ENCODE data around the gene SPATS2L. TPM values are rescaled to one million over a fixed set of nuclear protein-coding genes. Genes with fewer than 3 reads are reported as not detected.

SPATS2L gene
- total and polyA plus RNA-seq, 2 donors = 34.8 to 58.3 TPM

DNA sequence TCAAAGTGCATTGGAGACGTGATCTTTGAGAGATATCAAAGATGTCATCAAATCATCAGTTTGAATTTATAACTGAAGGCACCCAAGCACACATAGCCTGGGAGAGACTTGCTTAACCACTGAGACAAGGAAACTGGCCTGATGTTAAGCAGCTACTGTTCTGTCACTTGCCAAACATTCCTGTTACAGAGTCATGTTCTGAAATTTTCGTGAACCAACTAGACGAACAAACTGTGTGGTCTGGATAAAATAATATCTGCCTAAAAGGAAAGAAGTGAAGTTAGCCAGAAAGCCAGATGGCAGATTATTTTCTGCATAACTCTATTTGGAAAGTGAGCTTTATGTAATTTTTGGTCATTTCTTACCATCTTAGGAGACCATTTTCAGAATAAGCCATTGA lies 51.4 kb downstream of the SPATS2L start:
- Histone ChIP-seq H3K36me3 (ENCODE audit: control insufficient read depth in 2 of 2, insufficient read depth in 2 of 2, low read length in 1 of 2) (no peaks in the 10 kb centered on the region), H3K27ac (ENCODE audit: low read depth in 1 of 2, low read length in 1 of 2) (peak overlapping the region in 1 of 2 donors; percentile 9), H3K4me3 (ENCODE audit: low read length in 2 of 2) (no peak overlapping the region), H3K27me3 (ENCODE audit: control insufficient read depth in 2 of 2, insufficient read depth in 1 of 2, low read length in 1 of 2) (no peaks in the 10 kb centered on the region), H3K9me3 (ENCODE audit: control insufficient read depth in 2 of 2, insufficient read depth in 1 of 2, low read length in 1 of 2) (no peaks in the 10 kb centered on the region), H3K4me1 (ENCODE audit: control insufficient read depth in 2 of 2, insufficient read depth in 2 of 2, low read length in 2 of 2) (no peaks in the 10 kb centered on the region)
- DNase-seq (ENCODE audit: low read depth in 6 of 9, low spot score in 9 of 9) = no peak
- 94% methylated on average over 3 of the region's 3 CpGs for WGBS

GRCh38 chr2:200359552-200359951 lies 53.1 kb downstream of the SPATS2L start:
- Histone ChIP-seq H3K4me1 (ENCODE audit: control insufficient read depth in 2 of 2, insufficient read depth in 2 of 2, low read length in 2 of 2) (no peaks in the 10 kb centered on the region), H3K36me3 (ENCODE audit: control insufficient read depth in 2 of 2, insufficient read depth in 2 of 2, low read length in 1 of 2) (no peaks in the 10 kb centered on the region), H3K27ac (ENCODE audit: low read depth in 1 of 2, low read length in 1 of 2) (no peak overlapping the region), H3K9me3 (ENCODE audit: control insufficient read depth in 2 of 2, insufficient read depth in 1 of 2, low read length in 1 of 2) (no peaks in the 10 kb centered on the region), H3K4me3 (ENCODE audit: low read length in 2 of 2) (no peak overlapping the region), H3K27me3 (ENCODE audit: control insufficient read depth in 2 of 2, insufficient read depth in 1 of 2, low read length in 1 of 2) (no peaks in the 10 kb centered on the region)
- WGBS = 96% methylated on average over 2 of the region's 2 CpGs
- no peak for DNase-seq (ENCODE audit: low read depth in 6 of 9, low spot score in 9 of 9)

DNA sequence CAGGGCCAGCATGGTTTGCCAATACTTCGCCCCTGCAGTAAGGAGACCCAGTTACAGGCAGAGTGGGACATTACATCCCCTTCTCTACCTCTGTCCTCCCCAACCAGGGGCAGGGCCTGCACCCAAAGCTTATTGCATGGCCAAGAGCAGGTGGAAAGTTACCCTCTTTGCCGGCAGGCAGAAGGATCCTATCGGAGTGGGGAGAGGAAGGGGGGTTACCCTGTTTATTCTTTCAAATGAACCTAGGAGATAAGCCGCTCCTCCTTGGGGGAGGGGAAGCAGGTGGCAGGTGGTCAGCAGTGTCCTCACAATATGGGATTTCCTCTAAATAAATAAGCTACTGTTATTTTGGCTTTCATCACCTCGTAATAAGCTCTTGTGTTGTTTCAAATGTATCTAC lies 53.9 kb downstream of the SPATS2L start:
- Histone ChIP-seq H3K9me3 (ENCODE audit: control insufficient read depth in 2 of 2, insufficient read depth in 1 of 2, low read length in 1 of 2) (no peaks in the 10 kb centered on the region), H3K27ac (ENCODE audit: low read depth in 1 of 2, low read length in 1 of 2) (no peak overlapping the region)
- WGBS = 97% methylated on average over 5 of the region's 5 CpGs

GRCh38 chr2:200362202-200362917 lies 55.9 kb downstream of the SPATS2L start:
- H3K27ac ChIP-seq (ENCODE audit: low read depth in 1 of 2, low read length in 1 of 2) = no peak overlapping the region
- 97% methylated on average over 4 of the region's 4 CpGs for WGBS
- H3K27me3 ChIP-seq (ENCODE audit: control insufficient read depth in 2 of 2, insufficient read depth in 1 of 2, low read length in 1 of 2) = no peaks in the 10 kb centered on the region
- H3K4me1 ChIP-seq (ENCODE audit: control insufficient read depth in 2 of 2, insufficient read depth in 2 of 2, low read length in 2 of 2) = no peaks in the 10 kb centered on the region
- DNase-seq (ENCODE audit: low read depth in 6 of 9, low spot score in 9 of 9) = no peak
- H3K9me3 ChIP-seq (ENCODE audit: control insufficient read depth in 2 of 2, insufficient read depth in 1 of 2, low read length in 1 of 2) = no peaks in the 10 kb centered on the region
- H3K36me3 ChIP-seq (ENCODE audit: control insufficient read depth in 2 of 2, insufficient read depth in 2 of 2, low read length in 1 of 2) = no peaks in the 10 kb centered on the region
- no peak overlapping the region for H3K4me3 ChIP-seq (ENCODE audit: low read length in 2 of 2)

More for the DNA sequence above, 53.9 kb downstream of the SPATS2L start:
- Histone ChIP-seq H3K4me3 (ENCODE audit: low read length in 2 of 2) (no peak overlapping the region), H3K27me3 (ENCODE audit: control insufficient read depth in 2 of 2, insufficient read depth in 1 of 2, low read length in 1 of 2) (no peaks in the 10 kb centered on the region), H3K36me3 (ENCODE audit: control insufficient read depth in 2 of 2, insufficient read depth in 2 of 2, low read length in 1 of 2) (no peaks in the 10 kb centered on the region), H3K4me1 (ENCODE audit: control insufficient read depth in 2 of 2, insufficient read depth in 2 of 2, low read length in 2 of 2) (no peaks in the 10 kb centered on the region)
- no peak for DNase-seq (ENCODE audit: low read depth in 6 of 9, low spot score in 9 of 9)

GRCh38 chr2:200363279-200363678 lies 56.8 kb downstream of the SPATS2L start:
- no peaks in the 10 kb centered on the region for H3K36me3 ChIP-seq (ENCODE audit: control insufficient read depth in 2 of 2, insufficient read depth in 2 of 2, low read length in 1 of 2)

GRCh38 chr2:200364142-200364541 lies 57.6 kb downstream of the SPATS2L start:
- DNase-seq (ENCODE audit: low read depth in 6 of 9, low spot score in 9 of 9) = no peak
- Histone ChIP-seq H3K36me3 (ENCODE audit: control insufficient read depth in 2 of 2, insufficient read depth in 2 of 2, low read length in 1 of 2) (no peaks in the 10 kb centered on the region), H3K27ac (ENCODE audit: low read depth in 1 of 2, low read length in 1 of 2) (no peak overlapping the region), H3K4me1 (ENCODE audit: control insufficient read depth in 2 of 2, insufficient read depth in 2 of 2, low read length in 2 of 2) (no peaks in the 10 kb centered on the region), H3K27me3 (ENCODE audit: control insufficient read depth in 2 of 2, insufficient read depth in 1 of 2, low read length in 1 of 2) (no peaks in the 10 kb centered on the region), H3K9me3 (ENCODE audit: control insufficient read depth in 2 of 2, insufficient read depth in 1 of 2, low read length in 1 of 2) (no peaks in the 10 kb centered on the region), H3K4me3 (ENCODE audit: low read length in 2 of 2) (no peak overlapping the region)
- 74% methylated on average over 7 of the region's 7 CpGs for WGBS

More at GRCh38 chr2:200363279-200363678, 56.8 kb downstream of the SPATS2L start:
- H3K27me3 ChIP-seq (ENCODE audit: control insufficient read depth in 2 of 2, insufficient read depth in 1 of 2, low read length in 1 of 2) = no peaks in the 10 kb centered on the region
- no peak overlapping the region for H3K27ac ChIP-seq (ENCODE audit: low read depth in 1 of 2, low read length in 1 of 2)
- 96% methylated on average over 2 of the region's 2 CpGs for WGBS
- DNase-seq (ENCODE audit: low read depth in 6 of 9, low spot score in 9 of 9) = no peak
- no peak overlapping the region for H3K4me3 ChIP-seq (ENCODE audit: low read length in 2 of 2)
- H3K4me1 ChIP-seq (ENCODE audit: control insufficient read depth in 2 of 2, insufficient read depth in 2 of 2, low read length in 2 of 2) = no peaks in the 10 kb centered on the region
- H3K9me3 ChIP-seq (ENCODE audit: control insufficient read depth in 2 of 2, insufficient read depth in 1 of 2, low read length in 1 of 2) = no peaks in the 10 kb centered on the region

DNA sequence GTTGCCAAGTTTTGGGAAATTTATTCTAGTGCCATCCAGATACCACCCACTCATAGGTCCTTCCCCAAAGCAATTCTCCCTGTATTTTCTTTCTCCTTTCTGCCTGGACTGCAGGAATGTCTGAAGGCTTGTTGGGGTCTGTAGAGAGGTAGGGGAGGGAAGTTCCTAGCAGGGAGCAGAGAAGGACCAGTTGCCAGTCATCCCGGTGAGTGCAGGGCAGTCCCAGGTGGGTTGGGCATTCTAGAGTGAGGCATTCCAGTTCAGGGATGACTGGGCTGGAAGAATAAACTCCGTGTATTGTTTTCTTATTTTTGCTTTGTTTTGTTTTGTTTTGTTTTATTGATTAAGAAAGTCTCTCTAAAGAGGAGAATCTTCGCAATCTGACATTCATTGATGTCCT lies 58.1 kb downstream of the SPATS2L start:
- no peaks in the 10 kb centered on the region for H3K36me3 ChIP-seq (ENCODE audit: control insufficient read depth in 2 of 2, insufficient read depth in 2 of 2, low read length in 1 of 2)
- no peaks in the 10 kb centered on the region for H3K4me1 ChIP-seq (ENCODE audit: control insufficient read depth in 2 of 2, insufficient read depth in 2 of 2, low read length in 2 of 2)
- H3K4me3 ChIP-seq (ENCODE audit: low read length in 2 of 2) = no peak overlapping the region
- no peaks in the 10 kb centered on the region for H3K27me3 ChIP-seq (ENCODE audit: control insufficient read depth in 2 of 2, insufficient read depth in 1 of 2, low read length in 1 of 2)
- 95% methylated on average over 3 of the region's 3 CpGs for WGBS
- no peaks in the 10 kb centered on the region for H3K9me3 ChIP-seq (ENCODE audit: control insufficient read depth in 2 of 2, insufficient read depth in 1 of 2, low read length in 1 of 2)
- DNase-seq (ENCODE audit: low read depth in 6 of 9, low spot score in 9 of 9) = no peak
- no peak overlapping the region for H3K27ac ChIP-seq (ENCODE audit: low read depth in 1 of 2, low read length in 1 of 2)

DNA sequence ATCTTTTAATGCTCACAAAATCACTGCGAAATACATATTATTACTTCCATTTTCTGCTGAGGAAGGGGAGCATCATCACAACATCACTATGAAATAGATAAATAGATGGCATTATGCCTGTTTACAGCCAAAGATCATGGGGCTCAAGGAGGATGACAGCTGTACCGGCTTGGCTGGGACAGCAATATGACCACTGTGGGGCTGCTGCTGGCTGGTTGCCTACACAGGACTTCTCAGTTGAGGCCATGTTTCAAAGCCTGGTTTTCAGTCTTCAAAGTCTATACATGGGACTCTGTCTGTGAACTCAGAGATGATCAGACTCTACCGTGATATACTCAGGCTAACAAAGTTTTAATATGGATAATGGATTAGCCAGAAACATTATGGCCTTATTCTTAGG lies 58.7 kb downstream of the SPATS2L start:
- Histone ChIP-seq H3K9me3 (ENCODE audit: control insufficient read depth in 2 of 2, insufficient read depth in 1 of 2, low read length in 1 of 2) (no peaks in the 10 kb centered on the region), H3K4me3 (ENCODE audit: low read length in 2 of 2) (no peak overlapping the region), H3K36me3 (ENCODE audit: control insufficient read depth in 2 of 2, insufficient read depth in 2 of 2, low read length in 1 of 2) (no peaks in the 10 kb centered on the region), H3K4me1 (ENCODE audit: control insufficient read depth in 2 of 2, insufficient read depth in 2 of 2, low read length in 2 of 2) (no peaks in the 10 kb centered on the region), H3K27ac (ENCODE audit: low read depth in 1 of 2, low read length in 1 of 2) (no peak overlapping the region), H3K27me3 (ENCODE audit: control insufficient read depth in 2 of 2, insufficient read depth in 1 of 2, low read length in 1 of 2) (no peaks in the 10 kb centered on the region)
- WGBS = 82% methylated on average over 3 of the region's 3 CpGs
- no peak for DNase-seq (ENCODE audit: low read depth in 6 of 9, low spot score in 9 of 9)

DNA sequence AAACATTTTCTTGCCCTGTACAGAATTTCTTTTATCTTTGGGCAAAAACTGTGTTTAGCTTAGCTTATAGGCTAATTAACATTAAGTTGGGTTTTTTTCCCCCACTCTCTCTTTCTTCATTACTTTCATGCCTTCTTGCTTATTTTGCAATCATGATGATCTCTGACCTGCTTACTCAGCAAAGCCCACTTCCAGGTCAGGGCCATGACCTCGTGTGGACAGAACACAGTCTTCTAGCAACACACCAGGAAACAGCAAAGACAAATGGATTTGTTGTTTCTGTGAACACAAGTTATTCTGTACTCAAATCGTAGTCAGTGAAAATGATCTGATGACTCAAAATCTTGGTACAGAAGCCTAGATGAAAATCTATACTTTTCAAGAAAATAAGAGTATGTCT lies 60.7 kb downstream of the SPATS2L start:
- no peak overlapping the region for H3K4me3 ChIP-seq (ENCODE audit: low read length in 2 of 2)
- no peak overlapping the region for H3K27ac ChIP-seq (ENCODE audit: low read depth in 1 of 2, low read length in 1 of 2)

More for the DNA sequence above, 60.7 kb downstream of the SPATS2L start:
- WGBS = 90% methylated on average over 2 of the region's 2 CpGs
- Histone ChIP-seq H3K4me1 (ENCODE audit: control insufficient read depth in 2 of 2, insufficient read depth in 2 of 2, low read length in 2 of 2) (no peaks in the 10 kb centered on the region), H3K27me3 (ENCODE audit: control insufficient read depth in 2 of 2, insufficient read depth in 1 of 2, low read length in 1 of 2) (no peaks in the 10 kb centered on the region), H3K36me3 (ENCODE audit: control insufficient read depth in 2 of 2, insufficient read depth in 2 of 2, low read length in 1 of 2) (no peaks in the 10 kb centered on the region), H3K9me3 (ENCODE audit: control insufficient read depth in 2 of 2, insufficient read depth in 1 of 2, low read length in 1 of 2) (no peaks in the 10 kb centered on the region)
- DNase-seq (ENCODE audit: low read depth in 6 of 9, low spot score in 9 of 9) = no peak
